HTR-8/SVneo (cell line): ENCODE measurements around the gene SYNGAP1.

ENCODE experiments used
- DNase-seq: peaks from one replicate; pipeline ENCODE4 v3.0.0; 2011; ENCODE audit warnings: low spot score, mixed read lengths; ENCODE audit not compliant: insufficient read length
- FAIRE-seq: peaks from 2 replicates; lab custom pipeline; 2011; peaks lifted over from hg19 to GRCh38; lab: Jason Lieb, UNC

Gene SYNGAP1

DNA sequence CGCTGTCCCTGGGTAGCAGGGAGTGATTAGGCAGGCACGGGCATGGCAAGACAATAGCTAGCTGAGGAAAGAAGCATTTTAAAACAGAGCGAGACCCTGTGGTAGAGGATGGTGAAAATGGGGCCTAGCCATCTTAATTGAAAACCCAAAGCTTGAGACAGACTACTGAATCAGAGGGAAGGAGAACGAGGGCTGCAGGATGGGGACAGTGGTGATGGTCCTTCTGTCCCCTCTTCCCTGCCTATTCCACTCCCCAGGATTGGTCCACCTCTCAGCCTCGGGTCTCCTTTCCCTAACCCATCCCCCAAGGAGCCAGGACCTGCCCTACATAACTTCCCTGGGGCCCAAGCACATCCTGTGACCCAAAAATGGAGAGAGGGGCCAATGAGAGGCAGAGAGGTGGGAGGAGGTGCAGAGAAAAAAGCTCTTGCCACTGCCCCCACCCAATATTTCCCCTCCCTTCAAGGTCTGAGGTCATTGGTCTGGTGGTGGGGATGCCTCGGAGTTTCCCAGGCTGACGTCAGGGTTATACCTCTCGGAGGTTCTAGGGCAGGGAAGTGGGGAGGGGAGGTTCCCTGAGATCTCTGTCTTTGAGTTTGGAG lies 1.1 kb upstream of the SYNGAP1 start:
- no peak for DNase-seq
- no peak for FAIRE-seq

DNA sequence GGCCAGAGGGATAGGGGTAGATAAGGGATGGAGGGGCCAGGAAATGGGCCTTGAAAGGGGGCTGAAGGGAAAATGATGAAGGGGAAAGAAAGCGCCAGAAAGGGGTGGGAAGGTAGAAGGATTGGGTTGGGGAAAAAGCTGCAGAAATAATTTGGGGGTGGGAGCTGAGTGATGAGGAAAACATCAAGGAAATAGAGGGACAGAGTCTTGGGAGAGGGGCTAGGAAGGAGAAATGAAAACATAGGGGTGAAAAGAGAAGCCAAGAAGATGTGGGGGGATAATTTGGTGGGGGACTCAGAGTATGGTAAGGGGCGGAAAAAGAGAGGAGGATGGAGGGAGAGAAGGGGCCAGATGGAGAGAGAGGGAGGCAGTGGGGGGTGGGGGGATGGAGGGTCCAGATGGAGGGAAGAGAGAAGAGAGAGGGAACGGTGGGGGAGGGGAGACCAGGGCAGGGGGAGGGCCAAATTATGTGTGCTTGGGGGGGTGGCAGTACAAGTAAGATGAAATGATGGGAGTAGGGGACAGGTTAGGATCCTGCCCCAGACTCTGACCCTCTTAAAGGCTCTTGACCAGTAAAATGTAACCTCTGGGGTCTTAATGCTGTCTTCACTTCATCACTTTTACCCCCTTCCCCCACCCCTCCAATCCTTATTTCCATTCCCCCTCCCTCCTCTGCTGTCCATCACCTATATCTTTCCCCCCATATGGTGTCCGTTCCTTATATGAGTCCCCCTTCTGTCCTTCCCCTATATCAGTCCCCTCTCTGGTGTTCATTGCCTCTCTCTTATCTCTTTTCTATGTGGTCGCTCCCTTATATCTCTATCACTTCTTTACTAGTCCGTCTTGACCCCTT lies 852 bp downstream of the SYNGAP1 start:
- FAIRE-seq (no peak), DNase-seq (no peak)

DNA sequence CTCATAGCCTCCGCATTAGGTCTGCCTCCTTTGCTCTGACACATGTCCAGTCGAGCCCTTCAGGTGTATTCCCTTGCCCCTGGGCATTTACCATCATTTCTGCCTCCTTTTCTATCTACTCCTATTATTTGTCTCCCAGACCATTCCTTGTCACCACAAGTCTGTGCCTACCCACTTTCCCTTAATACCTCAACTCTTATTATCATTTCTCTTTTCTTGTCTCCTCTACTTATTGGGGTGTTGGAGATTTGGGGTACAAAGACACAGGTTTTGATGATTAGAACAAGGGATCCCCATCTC lies 1.4 kb downstream of the SYNGAP1 start:
- no peak for DNase-seq
- FAIRE-seq = no peak

DNA sequence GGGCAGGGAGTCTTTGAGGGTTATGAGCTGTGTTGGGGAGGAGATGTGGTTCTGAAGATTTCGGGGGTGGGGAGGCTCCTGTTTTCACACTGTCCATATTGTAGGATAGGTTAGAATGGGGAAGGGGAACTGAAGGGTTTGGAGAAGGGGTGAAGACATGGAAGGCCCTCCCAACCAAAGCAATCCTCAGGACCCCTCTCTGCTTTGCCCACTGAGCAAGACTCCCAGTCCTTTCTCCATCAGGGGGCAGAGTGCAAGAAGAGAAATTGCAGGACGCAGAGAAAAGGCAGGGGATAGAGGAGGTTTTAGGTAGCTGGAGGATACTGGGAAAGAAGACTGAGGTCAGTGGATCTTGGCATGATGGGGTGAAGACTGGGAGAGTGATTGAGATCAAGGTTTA lies 3.9 kb downstream of the SYNGAP1 start:
- DNase-seq = no peak
- FAIRE-seq = no peak

DNA sequence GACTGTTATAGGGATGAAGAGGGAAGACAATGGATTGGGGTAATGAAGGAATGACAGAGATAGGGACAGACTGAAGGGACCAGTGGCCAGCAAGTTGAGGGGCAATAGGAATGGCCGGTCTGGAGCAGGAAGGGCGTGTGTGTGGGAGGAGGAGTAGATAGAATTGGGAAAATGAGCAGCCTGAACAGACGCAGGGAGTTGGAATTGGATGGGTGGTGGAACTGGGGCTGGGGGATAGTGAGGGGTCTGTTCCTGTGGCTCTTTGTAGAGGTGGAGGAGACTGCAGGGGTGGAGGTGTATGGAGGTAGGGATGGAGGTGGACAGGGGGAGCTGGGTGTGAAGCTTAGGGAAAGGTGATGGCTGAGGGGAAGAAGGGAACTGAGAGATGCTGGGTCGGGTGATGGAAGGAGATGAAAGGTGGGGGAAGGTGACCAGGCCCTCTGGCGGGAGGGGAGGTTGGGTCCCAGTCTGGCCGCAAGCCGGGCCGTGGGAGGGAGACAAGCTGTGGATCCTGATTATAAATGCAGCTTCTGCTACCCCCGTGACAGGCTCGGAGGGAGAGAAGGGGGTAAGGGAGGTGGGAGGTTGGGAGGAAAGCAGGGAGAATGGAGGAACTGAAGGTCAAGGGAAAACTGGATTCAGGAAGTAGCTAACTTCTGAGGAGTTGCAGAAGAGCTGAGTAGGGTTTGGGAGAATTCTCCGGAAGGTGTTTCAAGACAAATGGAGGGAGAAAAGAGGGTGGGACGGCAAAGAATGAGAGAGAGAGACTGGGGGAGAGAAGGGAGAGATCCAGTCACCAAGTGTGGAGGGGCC lies 5.2 kb downstream of the SYNGAP1 start:
- FAIRE-seq (no peak), DNase-seq (no peak)

DNA sequence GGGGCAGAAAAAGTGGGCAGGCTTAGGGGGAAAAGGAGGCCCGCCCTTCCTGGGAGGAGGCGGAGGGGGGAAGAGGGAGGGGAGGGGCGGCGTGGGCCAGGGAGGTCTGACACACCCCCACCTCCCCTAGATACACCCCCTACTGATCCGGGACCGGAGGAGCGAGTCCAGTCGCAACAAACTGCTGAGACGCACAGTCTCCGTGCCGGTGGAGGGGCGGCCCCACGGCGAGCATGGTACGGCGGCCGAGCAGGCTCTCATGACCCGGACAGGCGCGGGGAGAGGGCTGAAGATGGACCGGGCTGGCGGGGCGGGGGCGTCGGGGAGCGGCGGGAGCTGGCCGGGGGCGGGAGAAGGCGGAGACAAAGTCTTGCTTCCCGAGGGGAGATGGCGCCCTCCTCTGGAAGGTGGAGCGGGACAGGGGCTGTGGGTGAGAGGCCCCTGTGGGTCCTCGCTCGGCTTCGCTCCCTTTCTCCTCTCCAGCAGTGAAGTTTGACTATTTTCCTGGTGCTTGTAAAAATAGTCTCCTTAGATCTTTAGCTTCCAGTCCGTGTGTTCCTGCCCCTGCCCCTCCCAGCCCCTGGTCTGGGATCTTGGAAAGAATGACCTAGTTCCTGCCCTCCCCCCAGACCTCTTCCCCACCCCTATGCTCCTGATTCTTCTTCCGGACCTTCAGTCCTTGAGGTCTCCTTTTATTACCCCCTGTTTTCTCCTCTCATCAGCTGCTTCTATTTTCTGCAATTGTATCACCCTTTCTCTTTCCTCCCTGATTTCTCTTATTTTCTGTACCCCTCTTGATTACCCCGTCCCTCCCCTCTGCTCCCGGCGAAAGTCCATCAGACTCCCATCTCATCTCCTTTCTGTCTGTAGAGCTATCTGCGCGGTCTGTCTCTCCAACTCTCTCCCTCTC lies 6.1 kb downstream of the SYNGAP1 start:
- FAIRE-seq (peak; percentile 86), DNase-seq (peak; percentile 90)

DNA sequence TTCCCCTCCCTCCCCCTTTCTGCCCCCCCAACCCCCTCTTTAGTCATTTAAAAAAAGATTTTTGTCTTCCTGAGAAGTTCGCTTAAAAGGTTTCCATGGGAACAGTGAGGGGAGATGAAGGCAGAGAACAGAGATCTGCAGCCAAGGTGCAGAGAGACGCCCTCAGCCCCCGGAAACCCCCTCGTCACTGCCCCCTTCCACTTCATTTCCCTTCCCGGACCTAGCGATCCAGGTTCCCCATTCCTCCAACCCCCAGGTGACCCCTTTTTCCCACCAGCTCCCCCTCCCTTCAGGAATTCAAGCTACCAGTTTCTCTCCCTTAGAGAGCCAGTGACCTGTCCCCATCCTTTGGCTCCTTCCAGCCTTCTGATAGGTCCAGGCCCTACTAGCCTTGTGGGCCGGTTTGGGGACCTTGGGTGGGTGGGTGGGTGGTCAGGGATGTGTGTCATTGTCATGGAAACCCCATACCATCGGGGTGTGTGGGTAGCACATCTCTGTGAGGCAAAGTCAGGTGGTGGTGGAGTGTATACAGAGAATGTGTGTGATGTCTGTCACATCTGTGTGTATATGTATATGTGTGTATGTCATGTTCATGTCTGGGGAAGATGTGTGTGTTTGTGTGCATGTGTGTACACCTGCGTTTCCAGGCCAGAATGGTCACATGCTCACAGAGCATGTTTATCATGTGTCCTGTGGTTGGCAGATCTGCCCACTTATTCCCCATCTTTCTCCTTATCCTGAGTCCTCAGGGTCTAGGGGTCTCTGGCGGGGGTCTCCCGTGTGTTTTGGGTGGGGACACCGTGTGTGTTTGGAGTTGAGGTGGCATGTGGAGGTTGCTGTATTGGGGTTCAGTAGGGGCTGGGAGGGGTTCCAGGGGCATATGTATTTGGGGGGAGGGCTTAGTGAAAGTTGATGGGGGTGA lies 7.0 kb downstream of the SYNGAP1 start:
- DNase-seq (no peak), FAIRE-seq (peak; percentile 77)

DNA sequence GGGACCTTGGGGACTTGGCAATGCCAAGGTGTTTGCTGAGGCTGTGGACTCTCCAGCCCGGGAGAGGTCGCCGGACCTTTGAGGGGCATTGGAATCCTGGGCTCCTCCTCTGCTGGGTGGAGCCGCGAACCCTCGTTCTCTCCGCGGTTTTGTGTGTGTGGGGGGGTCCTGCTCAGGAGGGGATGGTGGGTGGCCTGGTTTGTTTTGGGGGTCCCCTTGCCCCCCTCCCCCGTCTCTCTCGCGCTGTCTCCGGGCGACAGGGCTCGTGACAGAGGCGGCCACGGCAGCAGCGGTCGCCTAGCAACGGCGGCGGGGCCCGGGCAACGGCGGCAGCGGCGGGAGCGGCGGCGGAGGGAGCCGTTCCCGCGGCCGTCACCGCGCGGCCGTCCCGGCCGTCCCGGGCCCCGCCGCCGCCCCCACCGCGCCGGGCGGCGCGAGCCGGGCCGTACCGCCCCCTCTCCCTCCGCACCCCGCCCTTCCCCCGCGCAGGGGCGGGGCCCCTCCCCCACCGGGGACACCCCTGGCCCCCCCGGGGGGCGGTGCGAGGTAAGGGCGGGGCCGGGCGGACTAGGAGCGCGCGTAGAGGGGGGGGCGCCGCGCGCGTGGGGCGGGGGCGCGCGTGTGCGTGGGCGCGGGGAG lies 7.8 kb downstream of the SYNGAP1 start:
- DNase-seq (peak; percentile 65), FAIRE-seq (no peak)

DNA sequence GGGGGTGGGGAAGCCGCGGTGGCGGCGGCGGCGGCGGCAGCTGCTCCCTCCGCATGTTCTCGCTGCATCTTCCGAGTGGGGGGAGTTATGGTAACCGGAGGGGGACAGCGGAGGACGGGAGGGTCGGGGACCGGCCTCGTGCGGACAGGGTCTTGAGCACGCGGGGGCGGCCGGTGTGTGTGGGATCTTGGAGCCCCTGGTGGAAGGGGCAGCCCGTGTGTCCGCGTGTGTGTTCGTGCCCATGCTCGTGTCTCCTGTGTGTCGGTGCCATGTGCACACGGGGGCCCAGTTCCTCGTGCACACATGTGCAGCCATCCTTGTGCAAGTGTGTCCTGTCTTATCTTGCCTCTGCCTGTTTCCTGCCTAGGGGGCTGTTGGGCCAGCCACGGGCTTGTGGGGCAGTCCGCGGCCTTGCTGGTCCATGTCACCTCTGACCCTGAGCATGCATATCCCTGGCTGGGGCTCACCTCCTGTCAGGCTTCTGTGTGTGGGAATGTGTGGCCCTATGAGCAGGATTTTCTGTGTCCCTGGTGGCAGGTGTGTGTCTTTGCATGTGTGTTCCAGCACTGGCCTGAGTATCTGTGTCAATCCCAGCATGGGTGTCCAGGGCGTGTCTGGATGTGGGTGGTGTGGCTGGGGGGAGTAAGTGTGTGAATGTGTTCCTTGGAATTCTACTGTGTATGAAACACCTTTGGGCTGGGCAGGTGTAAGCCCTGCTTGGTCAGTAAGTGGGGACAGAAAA lies 8.5 kb downstream of the SYNGAP1 start:
- no peak for DNase-seq
- FAIRE-seq = no peak

DNA sequence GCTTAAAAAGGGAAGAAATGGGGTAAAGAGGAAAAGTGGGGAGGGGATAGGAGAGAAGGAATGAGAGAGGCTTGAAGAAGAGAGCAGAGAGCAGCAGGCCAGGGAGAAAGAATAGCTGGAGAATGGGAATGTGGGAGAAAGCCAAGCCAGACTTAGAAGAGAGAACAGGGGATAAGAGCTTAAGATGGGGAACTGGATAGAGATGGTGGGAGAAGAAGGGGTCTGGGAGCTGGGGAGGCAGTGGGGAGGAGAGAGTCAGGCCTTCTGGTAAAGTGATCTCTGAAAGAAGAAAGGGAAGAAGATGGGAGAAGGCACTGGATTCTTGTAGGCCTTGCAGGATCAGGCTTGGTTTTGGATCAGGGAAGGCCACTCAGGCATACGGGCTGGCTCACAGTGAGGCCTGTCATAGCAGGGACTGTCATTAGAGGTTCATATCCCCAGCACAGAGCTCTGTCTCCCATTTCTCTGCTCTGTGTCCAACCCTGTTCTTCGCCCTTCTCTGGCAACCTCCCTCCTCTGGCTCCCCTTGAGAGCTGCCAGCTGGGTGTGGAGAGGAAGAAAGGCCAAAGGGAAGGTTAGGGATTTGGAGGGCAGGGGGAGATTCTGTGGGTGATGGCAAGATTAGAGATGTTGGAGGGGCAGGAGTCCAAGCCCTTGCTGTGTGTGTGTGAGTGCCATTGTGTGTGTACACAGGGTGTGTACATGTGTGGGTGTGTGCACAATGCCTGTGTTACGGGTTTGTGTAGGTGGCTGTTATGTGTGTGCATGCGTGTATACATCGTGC lies 9.3 kb downstream of the SYNGAP1 start:
- FAIRE-seq = no peak
- no peak for DNase-seq

DNA sequence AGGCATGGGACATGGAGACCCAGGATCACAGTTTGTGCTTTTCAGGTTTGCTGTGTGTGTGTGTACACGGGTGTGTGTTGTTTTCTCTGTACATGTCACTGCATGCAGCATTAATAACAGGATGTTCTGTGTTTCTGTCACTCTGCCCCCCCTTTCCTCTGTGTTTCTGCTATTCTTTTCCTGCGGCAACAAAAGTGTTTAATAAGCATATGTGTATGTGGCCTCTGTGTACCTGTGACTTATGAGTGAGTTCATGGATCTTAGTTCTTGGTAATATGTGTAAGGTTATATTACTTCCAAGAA lies 9.8 kb downstream of the SYNGAP1 start:
- no peak for FAIRE-seq
- DNase-seq = no peak

DNA sequence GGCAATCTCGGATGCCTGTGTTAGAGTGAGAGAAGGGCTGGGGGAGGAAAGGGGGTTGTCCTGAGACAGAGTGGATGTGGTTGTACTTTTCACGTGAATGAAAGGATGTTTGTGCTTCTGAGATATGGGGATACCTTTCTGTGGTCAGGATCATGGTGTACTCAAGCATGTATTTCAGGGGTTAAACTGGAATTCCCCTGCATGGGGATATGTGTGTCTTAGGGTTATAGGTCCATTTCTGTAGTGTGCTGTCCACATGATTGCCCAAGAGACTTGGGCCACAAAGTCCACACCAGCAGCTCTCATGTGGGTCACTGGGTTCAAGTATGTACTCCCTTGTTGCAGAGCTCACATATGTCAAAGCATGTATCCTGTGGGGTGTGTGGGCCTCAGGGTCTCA lies 10.5 kb downstream of the SYNGAP1 start:
- FAIRE-seq (no peak), DNase-seq (no peak)

DNA sequence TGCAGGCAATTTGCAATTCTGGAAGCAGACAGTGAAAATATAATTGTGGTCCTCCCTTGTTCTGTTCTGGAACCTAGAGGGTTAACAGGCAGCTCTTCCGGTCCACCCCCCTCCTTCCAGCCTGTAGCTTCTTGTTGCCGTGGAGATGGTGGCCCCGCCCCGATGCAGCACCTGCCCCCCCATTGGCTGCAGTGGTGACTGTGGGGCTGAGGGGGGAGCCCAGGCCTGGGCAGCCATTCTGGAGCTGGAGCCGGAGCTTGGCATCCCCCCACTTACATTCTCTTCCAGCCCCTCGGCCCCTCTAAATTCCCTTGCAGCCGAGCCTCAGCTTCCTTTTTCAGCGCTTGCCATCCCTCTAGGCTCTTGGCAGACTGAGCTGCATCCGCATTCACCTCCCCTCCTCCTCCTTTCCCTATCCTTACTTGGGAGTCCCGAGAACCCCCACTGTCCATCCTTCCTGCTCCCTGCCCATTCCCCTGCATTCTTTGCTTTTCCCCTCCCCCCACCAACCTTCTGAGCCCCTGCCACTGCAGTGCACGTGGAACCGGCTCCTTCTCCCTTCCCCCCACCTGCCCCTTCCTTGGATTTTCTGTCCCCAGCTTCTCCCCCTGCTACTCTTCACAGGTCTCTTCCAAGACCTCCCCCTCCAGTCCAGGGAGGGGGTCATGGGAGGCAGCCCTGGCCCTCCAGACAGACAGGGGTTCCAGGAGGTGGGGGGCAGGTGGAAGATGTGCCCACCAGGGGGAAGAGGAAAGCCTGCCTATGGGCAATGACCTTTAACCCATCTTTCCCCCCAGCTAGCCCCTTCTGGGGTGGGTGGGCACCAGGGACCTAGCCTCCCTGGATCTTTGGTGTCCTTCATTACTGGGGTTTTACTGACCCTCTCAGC lies 11.4 kb downstream of the SYNGAP1 start:
- no peak for FAIRE-seq
- DNase-seq = no peak

DNA sequence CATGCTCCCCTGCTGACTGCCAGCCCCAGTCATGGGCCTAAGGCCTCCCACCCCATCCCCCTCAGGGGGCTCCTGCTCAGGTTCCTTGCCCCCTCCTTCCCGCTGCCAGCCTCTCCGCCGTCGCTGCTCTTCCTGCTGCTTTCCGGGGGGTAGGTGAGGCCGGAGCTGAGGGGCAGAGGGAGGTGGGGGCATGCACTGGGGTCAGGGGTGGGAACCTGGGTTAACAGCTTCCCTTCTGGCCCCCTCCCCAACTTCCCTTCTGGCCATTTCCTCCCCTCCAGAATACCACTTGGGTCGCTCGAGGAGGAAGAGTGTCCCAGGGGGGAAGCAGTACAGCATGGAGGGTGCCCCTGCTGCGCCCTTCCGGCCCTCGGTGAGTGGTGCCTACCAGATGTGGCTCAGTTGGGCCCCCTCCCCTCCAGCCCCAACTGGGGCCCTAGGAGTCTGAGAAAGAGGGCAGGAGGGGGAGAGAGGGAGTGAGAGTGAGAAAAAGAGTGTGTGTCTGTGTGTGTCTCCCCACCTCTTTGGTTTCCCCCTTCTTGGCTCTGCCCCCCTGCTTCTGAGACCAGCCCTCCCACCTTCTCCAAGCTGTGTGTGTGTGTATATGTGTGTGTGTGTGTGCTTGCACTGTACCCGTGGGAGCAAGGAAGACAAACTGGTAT lies 12.1 kb downstream of the SYNGAP1 start:
- FAIRE-seq (no peak), DNase-seq (no peak)

DNA sequence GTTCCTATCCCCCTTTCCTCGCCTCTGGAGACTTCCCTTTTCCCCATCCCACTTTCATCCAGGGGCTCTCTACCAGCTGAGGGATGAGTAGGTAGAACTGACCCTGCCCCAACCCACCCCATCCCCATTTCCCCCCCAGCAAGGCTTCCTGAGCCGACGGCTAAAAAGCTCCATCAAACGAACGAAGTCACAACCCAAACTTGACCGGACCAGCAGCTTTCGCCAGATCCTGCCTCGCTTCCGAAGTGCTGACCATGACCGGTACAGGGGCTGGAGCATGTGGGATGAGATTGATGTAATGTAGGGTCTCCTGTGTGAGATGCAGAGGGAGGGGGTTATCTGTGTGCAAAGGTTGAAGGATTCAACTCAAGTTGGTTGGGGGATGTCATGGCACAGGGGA lies 12.7 kb downstream of the SYNGAP1 start:
- FAIRE-seq = no peak
- DNase-seq = no peak

DNA sequence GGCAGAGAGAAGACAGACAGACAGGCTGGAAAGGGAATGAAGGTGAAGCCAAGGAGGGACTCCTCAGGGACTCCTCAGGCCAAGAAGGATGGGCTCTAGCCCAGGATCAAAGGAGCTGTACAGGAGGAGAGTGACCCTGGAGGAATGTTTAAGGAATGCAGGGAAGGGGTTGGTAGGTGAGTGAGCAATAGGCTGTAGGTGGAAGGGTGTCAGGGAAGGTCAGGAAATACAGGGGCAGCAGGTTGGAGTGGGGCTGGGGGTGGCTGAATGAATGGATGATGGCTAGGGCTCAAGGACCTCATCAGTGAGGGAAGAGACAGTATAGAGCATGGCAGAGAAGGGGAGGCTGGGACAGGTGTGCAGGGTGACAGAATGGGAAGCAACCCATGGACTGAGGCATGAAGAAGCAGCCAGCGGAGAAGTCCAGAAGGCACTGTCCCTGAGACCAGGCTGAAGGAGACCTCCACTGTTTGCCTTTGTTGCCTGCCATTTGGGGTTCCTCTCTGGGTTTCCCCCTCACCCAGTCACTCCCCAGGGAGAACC lies 13.2 kb downstream of the SYNGAP1 start:
- FAIRE-seq (no peak), DNase-seq (no peak)
